HG02623 (cell line): ENCODE data around the gene RHOV.
A peak's percentile ranks its signal among the peaks of the same experiment; 100 is the strongest.

Source experiments
- ATAC-seq: cut with Tn5 transposase; IDR thresholded peaks from one replicate; pipeline ENCODE4 v1.9.1; 2021; ENCODE audit warnings: moderate library complexity; ENCODE audit not compliant: unreplicated experiment

Gene RHOV

DNA sequence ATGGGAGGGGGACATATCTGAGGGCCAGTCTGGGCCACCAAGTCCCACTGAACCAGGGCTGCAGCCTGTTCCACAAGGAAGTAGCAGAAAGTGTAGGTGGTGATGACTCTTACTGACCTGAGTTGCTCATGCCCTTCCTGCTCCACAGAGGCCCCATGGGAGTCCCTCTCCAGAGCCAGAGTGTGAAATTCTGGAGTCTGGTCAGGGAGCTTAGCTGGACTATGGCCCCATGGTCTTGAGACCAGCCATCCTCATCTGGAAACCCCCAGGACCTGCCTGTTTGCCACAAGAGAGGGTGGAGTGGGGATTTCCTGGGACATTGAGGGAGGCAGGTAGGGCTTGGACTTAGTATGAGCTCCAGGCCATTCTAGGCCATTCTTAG, 27.2 kb downstream of the RHOV start:
- peak; percentile 10 for ATAC-seq

DNA sequence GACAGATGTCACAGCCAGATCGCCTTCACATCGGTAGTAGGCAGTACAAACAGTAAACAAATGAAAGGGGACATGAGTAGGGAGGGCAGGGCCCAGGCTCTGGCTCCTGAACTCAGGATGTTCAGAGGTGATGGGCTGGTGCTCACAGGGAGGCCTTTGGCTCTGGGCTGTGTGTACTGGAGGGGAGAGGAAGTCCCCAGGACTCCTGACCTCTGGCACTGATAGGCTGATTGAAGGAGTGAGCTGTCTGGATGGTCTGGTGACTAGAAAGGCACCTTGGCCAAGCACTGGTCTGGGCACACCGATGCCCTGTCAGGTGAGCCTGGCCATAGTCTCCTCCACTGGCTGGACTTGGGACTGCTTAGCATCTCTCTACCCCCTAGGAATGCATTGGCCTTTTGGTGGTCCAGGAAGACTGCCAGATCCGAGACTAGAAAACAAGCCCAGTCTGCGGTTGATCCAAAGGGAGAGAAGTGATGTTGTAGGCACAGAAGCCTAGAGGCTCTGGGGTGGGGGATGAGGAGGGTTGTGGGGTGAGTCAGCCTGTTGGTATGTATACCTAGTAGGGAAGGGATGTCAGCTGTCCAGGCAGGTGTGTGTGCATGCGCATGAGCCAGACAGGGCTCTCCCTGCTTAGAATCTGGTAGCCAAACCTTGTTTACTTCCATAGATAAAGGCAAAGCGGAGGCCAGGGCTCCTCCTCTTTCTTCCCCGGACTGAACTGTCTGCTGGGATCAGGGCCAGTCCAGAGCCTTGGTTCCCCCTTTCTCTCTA, 28.3 kb downstream of the RHOV start:
- no peak for ATAC-seq

DNA sequence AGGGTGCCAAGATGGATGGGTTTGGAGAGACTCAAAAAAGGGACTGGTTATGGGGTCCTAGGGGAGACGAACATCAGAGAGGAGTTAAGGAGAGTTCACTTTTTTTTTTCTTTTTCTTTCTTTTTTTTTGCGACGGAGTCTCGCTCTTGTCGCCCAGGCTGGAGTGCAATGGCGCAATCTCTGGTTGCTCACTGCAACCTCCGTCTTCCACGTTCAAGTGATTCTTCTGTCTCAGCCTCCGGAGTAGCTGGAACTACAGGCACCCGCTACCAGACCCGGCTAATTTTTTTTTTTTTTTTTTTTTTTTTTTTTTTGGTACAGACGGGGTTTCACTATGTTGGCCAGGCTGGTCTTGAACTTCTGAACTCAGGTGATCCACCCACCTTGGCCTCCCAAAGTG, 29.0 kb downstream of the RHOV start:
- ATAC-seq = no peak

DNA sequence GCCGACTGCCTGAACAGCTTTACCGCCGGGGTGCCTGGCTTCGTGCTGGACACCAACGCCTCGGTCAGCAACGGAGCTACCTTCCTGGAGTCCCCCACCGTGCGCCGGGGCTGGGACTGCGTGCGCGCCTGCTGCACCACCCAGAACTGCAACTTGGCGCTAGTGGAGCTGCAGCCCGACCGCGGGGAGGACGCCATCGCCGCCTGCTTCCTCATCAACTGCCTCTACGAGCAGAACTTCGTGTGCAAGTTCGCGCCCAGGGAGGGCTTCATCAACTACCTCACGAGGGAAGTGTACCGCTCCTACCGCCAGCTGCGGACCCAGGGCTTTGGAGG, 29.4 kb downstream of the RHOV start:
- ATAC-seq = no peak

DNA sequence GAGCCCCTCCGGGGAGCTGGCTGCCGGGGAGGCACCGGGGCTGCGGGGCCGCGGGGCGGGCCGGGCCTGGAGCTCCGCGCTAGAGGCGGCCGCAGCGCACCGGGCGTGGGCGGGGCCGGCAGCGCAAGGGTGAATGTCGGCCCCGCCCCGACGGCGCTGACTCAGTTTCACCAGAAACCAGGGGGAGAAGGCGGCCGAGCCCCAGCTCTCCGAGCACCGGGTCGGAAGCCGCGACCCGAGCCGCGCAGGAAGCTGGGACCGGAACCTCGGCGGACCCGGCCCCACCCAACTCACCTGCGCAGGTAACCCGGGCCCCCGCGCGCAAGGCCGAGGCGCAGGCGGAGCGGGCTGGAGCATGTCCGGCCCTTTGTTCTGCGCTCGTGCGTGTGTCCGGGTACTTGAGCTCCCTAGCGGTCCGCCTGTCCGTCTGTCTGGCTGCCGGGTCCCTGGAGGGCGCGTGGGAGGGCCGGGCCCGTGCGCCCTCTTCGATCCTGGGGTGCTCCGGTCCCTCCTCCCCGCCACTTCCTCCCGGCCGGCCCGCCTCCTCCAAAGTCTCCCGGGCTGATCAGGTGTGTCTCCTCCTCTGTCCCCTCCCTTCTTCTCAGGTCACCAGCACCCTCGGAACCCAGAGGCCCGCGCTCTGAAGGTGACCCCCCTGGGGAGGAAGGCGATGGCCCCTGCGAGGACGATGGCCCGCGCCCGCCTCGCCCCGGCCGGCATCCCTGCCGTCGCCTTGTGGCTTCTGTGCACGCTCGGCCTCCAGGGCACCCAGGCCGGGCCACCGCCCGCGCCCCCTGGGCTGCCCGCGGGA, 29.9 kb downstream of the RHOV start, which contains the start of gene SPINT1:
TSS of gene SPINT1 (plus strand) at position 164 of the 811 bp plus-strand sequence. CDS start at position 671, 507 bp downstream.
- ATAC-seq = no peak

DNA sequence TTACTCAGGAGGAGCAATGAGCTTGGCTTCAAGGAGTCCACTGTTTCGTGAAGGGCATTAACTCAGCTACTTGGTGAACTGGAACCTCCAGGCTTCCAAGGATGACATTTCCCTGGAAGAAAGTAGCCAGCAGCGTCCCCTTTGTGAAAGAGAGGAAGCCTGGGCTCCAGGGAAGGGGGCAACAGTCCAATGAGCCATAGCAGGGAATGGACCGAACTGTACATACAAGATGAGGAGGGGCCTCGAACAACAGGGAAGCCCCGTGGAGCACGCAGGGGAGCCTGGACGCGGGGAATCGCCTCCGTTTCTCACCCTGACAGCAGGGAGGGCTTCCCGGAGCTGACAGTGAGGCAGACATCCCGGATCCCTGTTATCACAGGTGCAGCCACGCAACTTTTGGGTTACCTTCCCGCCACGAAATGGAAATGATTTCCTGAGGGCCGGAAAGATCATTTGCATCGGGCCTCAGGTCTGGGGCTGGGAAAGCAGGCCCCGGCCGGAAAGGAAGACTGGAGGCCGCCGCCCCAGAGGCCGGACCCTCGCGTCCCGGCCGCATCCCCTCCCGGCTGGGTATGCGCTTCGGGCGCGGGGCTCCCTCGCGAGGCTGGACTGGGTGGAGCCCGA, 30.7 kb downstream of the RHOV start:
- ATAC-seq = no peak

DNA sequence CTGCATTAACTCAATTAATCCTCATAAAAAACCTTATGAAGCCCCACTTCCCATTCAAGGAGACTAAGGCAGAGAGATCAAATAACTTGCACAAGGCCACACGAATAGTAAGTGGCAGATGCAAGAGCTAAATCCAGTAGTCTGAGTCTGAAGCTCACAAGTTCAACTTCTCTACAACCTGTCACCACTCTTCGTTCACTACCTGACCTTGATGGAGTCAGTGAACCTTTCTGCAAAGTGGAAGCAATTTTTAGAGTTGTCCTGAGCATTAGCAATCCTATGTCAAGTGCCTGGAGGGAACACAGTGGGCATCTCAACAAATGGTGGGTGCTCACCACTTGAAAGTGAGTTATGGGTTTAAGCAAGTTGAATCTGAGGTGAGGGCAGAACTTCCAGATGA, 32.3 kb downstream of the RHOV start:
- ATAC-seq = no peak

DNA sequence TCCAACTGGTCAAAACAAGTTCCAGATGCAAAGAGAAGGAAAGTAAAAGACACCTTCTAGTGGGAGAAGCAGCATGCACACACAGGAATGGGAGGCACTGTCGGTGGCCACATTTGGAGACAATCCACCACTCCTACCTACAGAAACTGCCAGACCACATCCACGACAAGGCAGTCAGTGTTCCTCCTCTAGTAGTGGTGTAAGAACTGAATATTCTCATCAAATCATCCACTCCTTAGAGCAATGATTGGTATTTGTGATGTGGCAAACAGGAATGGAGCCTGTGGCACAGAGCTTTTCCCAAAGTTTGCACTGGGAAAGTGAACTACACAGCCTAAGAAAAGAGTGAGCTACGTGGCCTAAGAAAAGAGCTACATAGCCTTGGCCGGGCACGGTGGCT, 35.3 kb downstream of the RHOV start:
- no peak for ATAC-seq

DNA sequence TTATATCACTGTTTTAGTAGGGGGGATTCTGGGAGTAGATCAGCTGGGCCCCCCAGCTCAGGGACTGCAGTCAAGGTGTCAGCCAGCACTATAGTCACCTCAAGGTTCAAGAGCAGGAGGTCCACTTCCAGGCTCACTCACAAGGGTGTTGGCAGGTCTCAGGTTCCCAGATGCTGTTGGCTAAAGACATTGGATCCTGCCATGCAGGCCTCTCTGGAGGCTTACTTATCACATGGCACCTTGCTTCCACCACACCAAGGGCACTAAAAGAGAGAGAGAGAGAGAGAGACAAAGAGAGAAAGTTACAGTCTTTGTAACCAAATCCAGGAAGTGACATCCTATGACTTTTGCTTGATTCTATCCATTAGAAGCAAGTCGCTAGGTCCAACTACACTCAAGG, 38.0 kb downstream of the RHOV start:
- ATAC-seq = no peak

DNA sequence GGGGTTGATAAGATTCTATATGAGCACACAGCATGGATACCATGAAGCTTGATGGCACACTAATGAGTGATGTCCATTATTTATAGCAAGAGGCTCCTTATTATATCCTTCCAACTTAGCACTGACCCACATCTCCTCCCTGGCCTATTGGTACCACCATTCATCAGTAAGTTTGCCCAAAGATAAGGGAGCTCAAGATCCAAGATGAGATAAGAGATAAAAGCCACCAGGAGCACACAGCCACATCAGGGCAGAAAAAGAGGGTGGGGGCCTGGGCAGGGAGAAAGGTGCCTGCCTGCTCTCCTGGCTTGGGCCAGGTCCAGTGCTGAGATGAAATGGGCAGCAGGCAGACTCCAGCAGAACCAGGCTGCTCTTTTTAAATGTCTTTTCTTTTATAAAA, 41.1 kb downstream of the RHOV start:
- no peak for ATAC-seq

DNA sequence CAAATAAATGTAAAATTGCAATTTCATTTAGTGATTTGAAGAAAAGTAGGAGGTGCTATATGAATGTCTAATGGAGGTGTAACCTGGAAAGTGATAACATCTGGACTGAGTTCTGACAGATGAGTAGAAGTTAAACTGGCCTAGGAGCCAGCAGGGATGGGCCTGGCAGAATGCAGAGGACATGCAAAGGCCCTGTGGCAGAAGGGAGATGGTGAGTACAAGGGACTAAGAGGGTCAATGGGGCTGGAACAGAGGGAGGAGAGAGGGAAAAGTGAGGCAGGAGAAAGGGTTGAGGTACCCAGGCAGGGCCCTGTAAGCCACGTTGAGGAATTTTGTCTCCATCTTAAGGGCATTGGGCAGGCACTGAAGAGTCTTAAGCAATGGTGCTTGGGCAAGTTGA, 42.2 kb downstream of the RHOV start:
- no peak for ATAC-seq

DNA sequence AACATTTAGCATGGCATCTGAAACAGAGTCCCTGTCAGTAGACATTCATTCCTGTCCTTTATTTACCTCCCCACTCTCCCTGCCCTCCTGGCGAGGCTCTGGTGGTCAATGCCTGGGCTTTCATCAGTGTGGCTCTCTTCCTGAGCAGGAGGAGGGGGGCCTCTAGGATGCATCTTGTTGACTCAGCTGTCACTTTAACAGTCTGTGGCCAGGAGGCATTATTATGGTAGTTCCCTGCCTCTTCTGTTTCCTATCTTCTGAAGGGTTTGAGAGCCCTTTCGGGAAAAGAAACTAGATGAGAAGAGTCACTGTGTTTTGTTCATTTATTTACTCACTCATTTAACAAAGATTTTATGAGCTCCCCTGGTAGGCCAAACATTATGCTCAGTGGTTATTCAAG, 43.1 kb downstream of the RHOV start:
- ATAC-seq = no peak

DNA sequence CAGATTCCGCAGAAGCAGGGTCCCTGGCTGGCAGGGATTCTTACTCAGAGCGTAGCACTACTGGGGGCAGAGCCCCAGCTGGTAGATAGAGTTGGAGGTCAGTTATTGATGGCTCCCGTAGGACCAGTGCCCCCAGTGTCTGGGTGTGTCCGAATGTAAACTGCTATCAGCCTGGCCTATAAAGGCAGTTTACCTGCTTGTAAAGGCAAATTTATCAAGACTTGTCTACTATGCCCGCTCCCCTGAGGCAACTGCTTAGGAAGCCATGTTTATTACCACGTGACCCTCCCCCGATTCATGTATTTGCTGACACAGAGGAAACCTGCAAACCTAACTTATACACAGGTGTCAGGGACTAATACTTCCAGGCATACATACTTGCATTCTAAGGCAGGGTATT, 44.9 kb downstream of the RHOV start:
- ATAC-seq = no peak

DNA sequence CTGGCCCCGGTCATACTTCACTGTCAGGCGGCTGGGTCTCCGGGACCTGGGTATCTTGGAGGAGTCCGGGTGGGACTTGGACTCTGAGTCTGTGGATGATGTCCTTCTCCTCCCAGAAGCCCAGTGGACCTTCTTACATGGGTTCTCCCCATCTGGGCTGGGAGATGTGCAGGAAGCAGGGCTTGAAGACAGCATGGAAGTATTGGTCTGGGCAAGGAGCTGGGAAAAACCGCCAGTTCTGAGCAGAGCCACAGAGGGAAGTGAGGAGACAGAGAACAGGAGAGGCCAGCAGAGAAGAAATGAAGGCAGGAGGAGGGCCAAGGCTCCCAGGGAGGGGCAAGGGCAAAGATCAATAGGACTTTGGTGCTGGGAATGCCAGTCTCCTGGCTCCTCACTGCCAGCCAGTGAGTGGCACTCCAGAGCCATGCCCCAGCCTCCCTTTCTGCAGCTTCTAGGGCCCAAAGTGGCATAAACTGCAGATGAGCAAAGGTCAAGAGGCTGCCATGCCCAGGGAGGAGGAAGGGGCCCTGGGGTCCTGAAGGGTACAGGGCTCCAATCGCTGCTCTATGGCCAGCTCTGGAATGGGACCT, 45.5 kb downstream of the RHOV start, which contains the start of gene PPP1R14D:
TSS of gene PPP1R14D (minus strand) at position 262 of the 590 bp plus-strand sequence. CDS start at position 195, 67 bp downstream.
- ATAC-seq = no peak

DNA sequence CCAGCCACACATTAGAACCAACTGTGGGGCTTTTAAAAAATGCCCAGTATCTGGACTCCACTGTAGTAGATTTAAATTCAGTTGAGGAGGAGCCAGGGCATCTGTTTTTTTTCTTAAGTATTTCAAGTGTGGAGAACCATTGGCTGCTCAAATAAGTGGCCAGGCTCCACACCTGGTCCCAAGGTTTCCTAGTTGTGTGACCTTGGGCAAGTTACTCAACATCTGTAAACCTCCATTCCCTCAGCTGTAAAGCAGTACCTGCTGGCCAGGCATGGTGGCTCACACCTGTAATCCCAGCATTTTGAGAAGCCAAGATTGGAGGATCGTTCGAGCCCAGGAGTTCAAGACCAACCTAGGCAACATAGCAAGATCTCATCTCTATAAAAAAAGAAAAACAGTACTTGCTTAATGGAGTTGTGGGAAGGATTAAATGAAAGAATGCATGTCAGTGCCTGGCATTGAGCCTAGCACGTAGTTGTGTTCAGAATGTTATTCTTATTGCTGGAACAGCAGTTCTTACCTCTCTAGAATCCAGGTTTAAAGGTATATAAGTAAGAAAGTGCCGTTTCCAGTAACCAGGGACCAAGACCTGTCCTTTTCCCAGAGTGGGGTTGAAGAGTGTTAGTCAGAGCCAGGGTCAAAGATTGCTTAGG, 47.5 kb downstream of the RHOV start:
- no peak for ATAC-seq

DNA sequence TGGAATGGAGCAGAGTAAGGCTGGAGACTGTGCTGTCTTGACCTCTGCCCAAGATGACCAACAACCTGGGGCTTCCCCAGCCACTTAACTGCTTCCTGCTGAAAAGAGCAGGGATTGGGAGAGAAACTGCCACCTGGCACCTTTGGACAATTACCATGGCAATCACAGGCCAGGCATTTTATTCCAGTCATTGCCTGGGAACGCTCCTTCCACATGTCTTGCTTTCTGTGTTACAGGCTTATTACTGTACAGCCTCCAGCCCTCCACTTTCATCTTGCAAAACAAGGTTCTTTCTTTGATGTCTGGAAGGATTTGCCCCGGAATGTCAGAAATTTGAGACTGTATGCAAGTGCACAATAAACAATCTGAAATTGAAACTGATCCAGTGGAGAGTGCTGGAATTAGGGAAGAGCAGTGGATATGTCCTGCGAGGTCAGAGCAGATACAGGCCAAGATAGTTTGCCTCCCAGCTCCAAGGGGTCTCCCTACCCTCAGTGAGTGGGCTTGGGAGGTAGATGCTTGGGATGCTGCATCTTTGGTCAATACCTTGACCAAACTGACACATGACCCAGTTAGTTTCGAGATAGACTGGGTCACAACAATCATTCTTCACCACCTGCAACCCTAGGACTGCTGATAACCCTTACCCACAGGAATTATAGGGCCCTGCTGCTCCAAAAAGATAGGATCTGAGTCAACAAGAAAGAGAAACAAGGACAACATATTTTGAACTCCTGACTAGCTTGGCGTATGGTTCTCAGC, 48.2 kb downstream of the RHOV start:
- no peak for ATAC-seq

DNA sequence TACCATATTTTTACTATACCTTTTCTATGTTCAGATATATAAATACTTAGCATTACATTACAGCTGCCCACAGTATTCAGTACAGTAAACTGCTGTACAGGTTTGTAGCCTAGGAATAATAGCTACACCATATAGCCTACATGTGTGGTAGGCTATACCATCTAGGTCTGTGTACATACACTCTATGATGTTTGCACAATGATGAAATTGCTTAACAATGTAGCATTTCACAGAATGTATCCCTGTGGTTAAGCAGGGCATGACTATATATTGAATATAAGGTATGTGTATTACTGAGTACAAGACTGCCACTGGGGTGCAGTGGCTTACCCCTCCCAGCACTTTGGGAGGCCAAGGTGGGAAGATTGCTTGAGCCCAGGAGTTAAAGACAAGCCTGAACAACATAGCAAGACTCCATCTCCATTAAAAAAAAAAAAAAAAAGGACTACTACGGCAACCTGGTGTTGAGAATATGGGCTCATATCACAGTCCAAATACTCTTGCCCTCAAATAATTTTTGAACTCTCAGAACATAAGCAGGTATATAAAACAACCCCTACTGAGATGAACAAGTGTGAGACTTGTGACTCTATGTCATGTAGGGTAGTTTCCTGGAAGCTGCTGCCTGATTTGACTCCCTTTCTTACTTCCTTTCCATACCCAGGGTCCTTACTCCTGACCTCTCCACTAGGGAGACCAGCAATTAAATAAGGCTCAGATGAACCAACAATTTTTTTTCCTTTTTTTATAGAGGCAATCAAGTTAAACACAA, 50.3 kb downstream of the RHOV start:
- no peak for ATAC-seq
